H54 (cell line): Measurements from ENCODE around the gene PCBD1.

Experiments
- DNase-seq: peaks from one replicate; pipeline ENCODE4 v3.0.0; 2011; ENCODE audit warnings: low spot score, mixed read lengths; ENCODE audit not compliant: insufficient read length
- FAIRE-seq: peaks from 3 replicates; lab custom pipeline; 2011; peaks lifted over from hg19 to GRCh38; lab: Jason Lieb, UNC
- POLR2A ChIP-seq: IDR thresholded peaks from 2 replicates; pipeline ENCODE4 v1.6.1; 2011; ENCODE audit warnings: low read depth, mild to moderate bottlenecking, low read length

PCBD1 gene

DNA sequence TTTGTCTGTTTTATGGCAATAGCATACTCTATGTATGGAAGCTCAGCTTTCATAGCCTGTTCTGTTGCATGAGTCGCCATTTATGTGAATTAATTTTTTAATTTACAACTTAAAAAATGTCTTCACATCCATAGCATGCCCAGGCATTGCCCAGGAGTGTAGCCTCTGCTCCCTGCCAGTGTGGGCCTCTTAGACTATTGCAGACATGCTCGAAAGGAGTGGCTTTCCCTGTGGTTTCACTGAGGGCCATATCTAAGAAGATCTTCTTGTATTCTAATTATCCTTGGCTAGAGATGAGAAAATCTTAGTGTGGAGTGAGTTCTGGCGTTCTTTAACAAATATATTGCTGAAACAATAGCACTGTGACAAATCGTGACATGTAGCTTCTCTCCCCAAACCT, 35.3 kb downstream of the PCBD1 start:
- DNase-seq (no peak), FAIRE-seq (no peak)
- no peak for TF ChIP-seq POLR2A

DNA sequence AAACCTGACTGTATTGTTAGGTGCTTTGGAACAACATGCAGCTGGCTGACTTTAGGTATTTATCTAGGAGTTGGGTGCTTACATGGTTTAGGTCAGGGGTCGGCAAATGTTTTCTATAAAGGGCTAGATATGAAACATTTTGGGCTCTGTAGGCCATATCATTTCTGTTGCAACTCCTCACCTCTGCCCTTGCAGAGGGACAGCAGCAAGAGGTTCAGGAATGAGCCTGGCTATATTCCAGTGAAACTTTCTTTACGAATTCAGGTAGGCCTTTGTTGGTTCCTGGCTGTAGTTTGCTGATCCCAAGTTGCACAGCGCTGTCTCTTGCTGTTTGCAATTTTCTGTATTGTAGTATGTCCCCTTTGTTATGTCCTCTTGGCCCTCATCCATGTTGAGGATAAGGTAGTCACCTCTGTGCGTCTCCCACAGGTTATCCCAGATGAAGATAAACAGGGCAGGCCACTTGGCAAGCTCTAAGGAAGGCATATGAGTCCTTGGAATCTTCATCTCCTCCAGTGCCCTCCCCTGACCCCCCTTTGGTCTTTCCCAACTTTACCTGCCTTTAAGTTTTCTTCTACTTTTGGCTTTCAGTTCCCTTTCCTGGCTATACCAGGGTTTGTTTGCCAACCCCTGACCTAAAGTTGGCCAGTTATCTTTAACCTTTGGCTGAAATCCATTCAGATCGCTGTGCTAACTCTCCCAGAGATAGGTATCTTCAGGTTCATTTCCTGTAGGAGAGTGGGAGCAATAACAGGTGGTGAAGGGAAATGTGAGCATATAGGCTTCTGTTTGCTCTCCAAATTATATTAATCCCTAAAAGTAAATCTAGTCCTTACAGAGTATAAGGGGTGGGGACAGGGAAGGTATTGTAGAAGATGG, 36.5 kb downstream of the PCBD1 start:
- no peak for TF ChIP-seq POLR2A
- DNase-seq (no peak), FAIRE-seq (no peak)

DNA sequence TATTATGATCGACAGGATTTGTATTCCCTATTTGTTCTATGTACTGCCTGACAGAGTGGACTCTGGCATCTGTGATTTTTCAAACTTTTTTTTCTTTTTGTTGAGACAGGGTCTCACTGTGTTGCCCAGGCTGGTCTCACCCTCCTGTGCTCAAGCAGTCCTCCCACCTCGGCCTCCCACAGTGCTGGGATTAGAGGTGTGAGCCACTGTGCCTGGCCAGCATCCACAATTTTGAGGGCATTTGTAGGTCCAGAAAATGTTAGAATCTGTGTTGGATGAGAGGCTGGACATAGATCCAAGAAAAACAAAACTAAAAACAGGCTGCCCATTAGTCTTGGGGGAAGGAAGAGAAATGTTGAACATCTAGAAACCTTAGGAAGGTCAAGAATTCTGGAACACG, 38.3 kb downstream of the PCBD1 start:
- TF ChIP-seq POLR2A = no peak
- no peak for FAIRE-seq
- DNase-seq = no peak

DNA sequence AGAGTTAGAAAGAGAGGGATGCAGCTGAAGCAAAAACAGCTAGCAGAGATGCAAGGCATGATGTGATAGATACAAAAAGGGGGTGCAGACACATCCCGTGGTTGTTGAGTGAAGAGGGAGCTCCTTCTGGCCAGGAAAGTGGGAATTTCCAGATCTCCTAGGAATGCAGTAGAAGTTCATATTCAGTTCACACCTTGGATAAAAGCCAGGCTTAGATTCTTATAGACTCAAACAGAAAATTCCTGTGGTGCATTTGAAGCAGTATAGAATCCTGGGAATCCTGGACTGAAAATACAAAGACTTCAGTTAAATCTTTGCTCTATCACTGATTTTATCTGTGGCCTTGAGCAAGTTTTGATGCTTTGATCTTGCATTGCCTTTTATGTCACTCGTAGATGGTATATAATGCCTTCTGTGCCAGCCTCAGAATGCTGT, 38.8 kb downstream of the PCBD1 start:
- DNase-seq (peak; percentile 52), FAIRE-seq (peak; percentile 94)
- no peak for TF ChIP-seq POLR2A

DNA sequence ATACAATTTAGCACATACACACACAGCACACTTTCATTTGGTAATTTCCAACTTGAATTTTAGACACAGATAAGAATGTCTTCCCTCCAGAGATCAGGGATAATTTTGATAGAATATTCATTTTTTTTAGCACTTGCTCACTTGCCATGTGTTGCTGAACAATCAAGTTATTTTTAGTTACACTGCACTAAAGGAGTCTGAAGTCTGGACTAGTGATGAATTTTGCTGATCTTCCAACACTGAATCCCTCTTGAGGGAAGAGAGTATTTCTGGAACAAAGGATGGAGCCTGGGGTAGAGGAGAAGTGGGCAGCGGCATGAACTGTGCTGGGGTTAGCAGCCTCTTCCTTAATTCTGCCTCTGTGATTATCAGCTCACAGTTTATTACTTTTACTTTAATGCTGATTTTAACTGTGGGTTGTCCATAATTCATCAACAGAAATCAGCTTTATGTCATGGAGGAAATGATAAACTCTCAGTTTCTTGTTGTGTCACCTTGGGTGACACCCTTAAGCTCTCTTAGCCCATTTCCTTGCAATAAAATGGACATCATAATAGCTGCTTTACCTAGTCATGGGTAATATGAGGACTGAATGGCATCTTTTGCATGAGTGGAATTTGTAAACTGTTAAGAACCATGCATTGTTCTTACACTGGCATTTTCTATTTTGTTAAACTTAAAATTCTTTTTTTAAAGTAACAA, 40.6 kb downstream of the PCBD1 start:
- TF ChIP-seq POLR2A = no peak
- DNase-seq (no peak), FAIRE-seq (peak; percentile 77)

DNA sequence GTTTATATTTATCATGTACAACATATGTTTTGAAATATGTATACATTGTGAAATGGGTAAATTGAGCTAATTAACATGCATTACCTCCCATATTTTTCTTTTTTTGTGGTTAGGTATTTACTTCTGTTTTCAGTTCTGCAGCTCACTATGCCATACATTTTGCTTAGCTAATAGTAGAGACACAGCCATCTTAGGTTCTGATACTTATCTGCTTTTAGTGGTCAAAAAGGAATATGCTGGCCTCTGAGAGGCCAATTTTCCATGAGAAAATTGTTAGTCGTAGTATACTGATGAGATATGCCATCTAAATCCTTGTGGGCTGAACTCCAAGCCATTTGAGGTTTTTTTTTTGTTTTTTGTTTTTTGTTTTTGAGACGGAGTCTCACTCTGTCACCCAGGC, 41.6 kb downstream of the PCBD1 start:
- DNase-seq = no peak
- TF ChIP-seq POLR2A = no peak
- FAIRE-seq = no peak

DNA sequence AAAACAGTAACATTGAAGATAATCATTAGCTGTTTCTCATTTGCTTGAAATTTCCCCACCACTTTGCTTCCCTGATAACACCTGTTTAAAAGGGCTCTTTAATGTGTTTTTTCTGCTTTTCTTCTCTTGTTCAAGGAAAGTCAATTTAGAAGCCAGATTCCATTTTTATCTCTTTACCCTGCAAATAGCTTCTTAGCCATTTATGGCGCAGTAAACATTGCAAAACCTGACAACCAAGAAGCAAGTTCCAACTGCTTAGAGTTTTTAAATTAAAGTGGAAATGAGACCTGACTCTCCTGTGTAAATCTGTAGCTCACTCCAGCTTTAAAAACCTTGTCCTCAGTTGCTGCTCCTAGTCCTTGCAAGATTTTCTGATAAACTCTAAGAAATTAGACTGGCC, 42.5 kb downstream of the PCBD1 start:
- FAIRE-seq = no peak
- no peak for DNase-seq
- no peak for TF ChIP-seq POLR2A

DNA sequence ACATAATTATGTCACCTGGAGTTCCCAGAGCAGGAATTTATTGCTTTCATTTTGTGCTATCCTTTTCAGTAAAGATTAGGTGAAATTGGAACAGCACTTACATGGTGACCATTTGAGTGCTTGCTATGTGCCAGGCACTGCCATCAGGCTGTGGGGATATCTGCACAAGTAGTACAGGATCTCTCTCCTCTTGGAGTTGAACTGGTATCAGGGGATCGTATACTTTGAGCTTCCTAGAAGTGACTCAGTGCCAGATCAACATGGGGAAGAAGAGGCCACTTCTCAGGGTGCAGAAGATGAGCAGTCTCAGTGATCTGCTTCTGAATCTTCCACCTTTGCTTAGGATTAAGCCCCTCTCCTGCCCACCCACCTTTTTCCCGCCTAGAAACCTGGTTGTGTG, 43.1 kb downstream of the PCBD1 start:
- DNase-seq (no peak), FAIRE-seq (peak; percentile 62)
- TF ChIP-seq POLR2A = no peak

DNA sequence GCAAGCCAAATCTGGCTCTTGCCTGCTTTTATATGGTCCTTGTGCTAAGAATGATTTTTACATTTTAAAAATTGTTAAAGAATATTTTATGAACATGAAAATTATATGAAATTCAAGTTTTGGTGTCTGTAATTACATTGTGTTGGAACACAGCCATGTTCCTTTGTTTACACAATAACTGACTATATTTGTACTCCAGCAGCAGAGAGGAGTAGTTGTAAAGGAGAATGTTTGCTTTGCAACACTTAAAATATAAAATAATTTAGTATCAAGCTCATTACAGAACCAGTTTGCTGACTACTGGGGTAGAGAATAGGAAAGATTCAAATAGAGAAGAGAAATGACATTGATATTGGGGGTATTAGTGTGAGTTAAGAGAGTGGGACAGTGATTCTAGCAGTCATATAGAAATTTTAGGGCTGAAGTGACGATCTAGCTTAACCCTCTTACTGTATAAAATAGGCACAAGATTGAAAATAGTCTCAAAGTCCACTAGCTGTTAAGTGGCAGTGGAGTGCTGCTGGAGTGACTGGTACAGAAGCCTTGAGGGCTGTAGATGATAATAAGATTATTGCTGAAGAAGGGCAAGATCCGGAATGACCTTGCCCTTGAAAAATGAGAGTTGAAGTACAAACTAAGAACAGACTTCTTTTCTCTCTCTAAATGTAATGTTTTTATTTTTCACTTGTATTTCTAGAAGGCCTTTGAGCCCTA, 44.4 kb downstream of the PCBD1 start:
- TF ChIP-seq POLR2A = no peak
- DNase-seq (no peak), FAIRE-seq (no peak)

DNA sequence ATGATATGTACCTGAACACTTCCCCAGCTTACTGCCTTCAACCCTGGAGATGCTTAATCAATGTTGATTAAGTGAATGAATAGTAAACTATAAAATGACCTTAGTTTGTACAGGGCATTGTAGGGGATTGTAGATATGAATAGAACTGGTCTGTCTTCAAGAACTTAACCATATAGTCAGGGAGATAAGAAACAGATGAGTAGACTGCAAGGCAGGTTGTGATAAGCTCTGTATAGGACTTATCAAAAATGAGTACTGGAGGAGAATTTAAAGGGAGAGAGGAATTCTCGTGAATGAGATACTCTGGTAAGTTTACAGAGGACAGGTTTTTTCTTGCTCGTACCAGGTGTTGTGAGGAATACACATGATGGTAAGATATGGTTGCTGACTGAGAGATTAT, 45.0 kb downstream of the PCBD1 start:
- DNase-seq (no peak), FAIRE-seq (peak; percentile 15)
- no peak for TF ChIP-seq POLR2A

DNA sequence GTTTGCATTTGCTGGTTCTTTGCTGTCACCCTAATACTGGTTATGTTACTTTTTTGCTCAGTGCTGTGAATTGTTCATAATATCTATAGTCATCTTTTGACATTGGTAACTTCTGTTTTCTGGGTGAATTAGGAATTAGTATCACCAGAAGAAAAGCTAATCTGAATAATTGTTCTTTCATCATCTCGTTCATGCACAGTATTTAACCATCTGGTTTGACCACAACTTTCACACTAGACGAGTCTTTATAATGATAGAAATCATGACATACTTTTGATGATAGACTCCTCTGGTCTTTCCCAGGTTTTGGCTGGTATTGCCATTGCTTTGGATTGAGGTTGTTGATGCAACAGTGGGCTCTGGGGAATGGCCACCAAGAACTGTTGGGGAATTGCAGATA, 47.5 kb downstream of the PCBD1 start:
- no peak for TF ChIP-seq POLR2A
- FAIRE-seq = peak; percentile 6
- DNase-seq = no peak

DNA sequence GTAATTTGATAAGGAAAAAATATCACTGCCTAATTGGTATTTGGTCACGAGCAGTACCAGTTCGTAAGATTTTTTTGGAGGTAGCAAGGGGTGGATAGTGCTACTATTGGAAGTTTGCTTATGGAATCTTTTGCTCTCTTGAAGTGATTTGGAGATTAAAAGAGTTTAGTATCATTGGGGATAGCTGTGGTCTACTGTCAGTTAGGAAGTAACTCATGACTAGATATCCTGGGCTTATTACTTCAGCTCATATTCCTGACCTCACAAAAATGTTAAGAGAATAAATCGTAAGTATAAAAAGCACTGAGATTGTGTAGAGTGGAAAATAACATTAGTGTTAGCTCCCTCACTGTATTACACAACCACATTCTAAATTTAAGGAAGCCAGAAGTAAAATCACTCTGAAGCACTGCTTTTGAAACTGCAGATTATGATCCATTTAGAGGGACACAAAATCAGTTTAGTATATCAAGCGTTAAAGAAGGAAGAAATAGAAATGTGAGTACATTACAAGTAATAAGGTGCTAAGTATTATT, 50.0 kb downstream of the PCBD1 start:
- no peak for TF ChIP-seq POLR2A
- FAIRE-seq = no peak
- no peak for DNase-seq

DNA sequence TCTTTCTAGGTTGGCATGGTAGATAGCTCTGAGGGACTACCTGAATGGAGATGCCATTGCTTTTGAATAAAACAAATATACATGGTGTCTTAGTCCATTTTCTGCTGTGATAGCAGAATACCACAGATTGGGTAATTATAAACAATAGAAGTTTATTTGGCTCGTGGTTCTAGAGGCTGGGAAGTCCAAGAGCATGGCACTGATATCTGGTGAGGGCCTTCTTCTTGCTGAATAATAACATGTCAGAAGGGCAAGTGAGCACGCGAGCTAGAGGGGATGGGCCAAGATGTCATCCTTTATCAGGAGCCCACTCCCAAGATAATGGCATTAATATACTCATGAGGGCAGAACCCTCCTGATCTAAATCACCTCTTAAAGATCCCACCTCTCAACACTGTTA, 50.7 kb downstream of the PCBD1 start:
- FAIRE-seq (no peak), DNase-seq (no peak)
- TF ChIP-seq POLR2A = no peak

DNA sequence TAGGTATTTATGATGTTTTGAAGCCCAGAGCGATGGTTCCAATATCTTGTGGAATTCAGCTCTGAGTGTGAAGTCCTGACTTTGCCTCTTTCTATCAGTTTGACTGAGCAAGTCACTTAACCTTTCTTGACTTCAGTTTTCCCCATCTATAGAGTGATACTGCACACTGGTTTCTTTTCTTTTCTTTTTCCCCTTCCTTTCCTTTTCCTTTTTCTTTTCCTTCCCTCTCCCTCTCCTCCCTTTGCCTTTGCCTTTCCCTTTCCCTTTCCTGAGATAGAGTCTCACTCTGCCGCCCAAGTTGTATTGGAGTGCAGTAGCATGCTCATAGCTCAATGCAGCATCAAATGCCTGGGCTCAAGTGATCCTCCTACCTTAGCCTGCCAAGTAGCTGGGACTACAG, 52.0 kb downstream of the PCBD1 start:
- DNase-seq (no peak), FAIRE-seq (peak; percentile 30)

More for the DNA sequence above, 52.0 kb downstream of the PCBD1 start:
- TF ChIP-seq POLR2A = no peak
